Hair follicle dermal papilla cell (primary cell): ENCODE data around the gene DZIP1L. TPM values are rescaled to one million over a fixed set of nuclear protein-coding genes. Genes with fewer than 3 reads are reported as not detected.

Experiments used
- total RNA-seq: library from RNA; depleted of rRNA; stranded (reverse); fragments of >200 nt; gene quantifications from 2 replicates; pipeline ENCODE4 v1.2.3, GENCODE V29; 2012

Gene DZIP1L, protein sequence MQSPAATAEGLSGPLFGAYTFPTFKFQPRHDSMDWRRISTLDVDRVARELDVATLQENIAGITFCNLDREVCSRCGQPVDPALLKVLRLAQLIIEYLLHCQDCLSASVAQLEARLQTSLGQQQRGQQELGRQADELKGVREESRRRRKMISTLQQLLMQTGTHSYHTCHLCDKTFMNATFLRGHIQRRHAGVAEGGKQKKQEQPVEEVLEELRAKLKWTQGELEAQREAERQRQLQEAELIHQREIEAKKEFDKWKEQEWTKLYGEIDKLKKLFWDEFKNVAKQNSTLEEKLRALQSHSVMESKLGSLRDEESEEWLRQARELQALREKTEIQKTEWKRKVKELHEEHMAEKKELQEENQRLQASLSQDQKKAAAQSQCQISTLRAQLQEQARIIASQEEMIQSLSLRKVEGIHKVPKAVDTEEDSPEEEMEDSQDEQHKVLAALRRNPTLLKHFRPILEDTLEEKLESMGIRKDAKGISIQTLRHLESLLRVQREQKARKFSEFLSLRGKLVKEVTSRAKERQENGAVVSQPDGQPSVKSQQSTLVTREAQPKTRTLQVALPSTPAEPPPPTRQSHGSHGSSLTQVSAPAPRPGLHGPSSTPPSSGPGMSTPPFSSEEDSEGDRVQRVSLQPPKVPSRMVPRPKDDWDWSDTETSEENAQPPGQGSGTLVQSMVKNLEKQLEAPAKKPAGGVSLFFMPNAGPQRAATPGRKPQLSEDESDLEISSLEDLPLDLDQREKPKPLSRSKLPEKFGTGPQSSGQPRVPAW
- total RNA-seq = 37.4 and 47.5 TPM in 2 replicates

DNA sequence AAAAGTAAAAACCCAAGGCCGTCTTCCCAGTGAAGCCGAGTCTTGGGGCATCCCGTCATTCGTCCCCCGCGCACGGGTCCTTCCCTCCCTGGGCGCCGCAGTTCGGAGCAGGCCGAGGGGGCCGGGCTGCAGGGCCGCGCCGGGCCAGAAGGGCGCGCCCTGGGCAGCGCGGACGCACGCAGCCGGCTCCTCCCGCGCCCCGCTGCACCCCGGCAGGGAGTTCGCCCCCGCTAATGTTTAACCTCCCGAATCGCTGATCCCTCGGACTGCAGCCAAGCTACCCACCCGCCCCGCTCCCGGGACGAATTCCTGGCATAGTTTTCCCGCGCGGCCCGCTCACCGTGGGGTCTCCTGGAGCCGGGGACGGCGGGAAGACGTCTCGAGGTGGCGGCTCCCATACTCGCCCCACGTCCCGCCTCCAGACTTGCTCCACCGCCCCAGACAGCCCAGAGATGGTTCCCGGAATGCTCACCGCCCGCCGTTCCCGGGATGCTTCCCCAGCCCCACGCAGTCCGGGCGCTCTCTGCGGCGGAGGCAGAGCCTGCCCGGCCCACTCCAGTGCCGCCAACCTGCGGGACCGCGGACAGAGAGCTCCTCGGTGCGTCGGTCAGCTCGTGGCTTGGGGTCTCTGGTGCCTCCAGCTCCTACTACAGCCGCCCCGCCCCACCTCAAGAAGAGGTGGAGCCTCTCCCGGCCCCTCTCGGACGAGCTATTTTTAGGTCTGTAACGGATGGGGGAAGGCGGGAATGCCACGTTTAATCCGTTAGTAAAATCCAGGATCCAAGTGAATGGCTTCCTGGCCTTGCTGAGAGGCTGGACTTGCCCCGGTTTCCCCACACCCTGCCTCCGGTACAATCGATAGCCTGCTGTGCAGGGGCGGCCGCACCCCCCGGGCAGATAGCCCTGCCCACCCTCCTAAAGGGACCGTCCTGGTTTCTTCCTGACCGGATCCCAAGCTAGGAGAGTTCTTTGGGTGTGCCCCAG lies at the start of gene DZIP1L:
Gene DZIP1L, minus strand, starts transcription at position 621 of the 984 bp plus-strand sequence. CDS start 11,637 bp downstream, outside the sequence.

DNA sequence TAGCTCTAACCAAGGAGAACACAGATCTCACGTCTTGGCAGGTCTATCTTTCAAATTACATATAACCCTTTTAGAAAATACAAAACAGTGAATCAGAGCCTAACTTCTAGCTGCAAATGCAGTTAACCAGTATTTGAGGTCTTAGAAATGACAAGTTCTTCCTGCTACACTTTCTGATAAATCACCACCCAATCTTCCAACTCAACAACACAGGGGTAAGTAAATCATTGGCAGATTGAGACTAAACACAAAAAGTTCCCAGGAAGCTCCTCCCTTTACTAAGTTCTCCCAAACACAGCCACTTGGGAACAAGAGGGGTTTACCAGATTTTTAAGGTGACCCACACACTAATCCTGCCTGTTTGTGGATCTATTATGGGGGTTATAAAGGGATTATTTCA lies 16.8 kb upstream of the DZIP1L start, which contains the start of gene A4GNT:
Gene A4GNT, minus strand, starts transcription at position 152 of the 400 bp plus-strand sequence. CDS start 1,134 bp downstream, outside the sequence.

Other genes with a start within 250 kb of the DZIP1L start
- gene CLDN18, start 105.4 kb downstream of the DZIP1L start, total RNA-seq = under 0.01 TPM in 1 of 2 replicates, not detected in the other
- gene A4GNT, start 16.8 kb upstream of the DZIP1L start, total RNA-seq = not detected in 2 replicates
- 12.8 and 16.6 TPM in 2 replicates for gene DBR1, start 59.3 kb upstream of the DZIP1L start, total RNA-seq
- 38.4 and 48.5 TPM in 2 replicates for gene ARMC8, start 71.7 kb upstream of the DZIP1L start, total RNA-seq
- gene NME9, start 214.2 kb upstream of the DZIP1L start, total RNA-seq = not detected in 2 replicates
- gene MRAS, start 233.0 kb upstream of the DZIP1L start, total RNA-seq = 42.9 and 58.9 TPM in 2 replicates